ENCODE measurements around the gene IGDCC3.

DNA sequence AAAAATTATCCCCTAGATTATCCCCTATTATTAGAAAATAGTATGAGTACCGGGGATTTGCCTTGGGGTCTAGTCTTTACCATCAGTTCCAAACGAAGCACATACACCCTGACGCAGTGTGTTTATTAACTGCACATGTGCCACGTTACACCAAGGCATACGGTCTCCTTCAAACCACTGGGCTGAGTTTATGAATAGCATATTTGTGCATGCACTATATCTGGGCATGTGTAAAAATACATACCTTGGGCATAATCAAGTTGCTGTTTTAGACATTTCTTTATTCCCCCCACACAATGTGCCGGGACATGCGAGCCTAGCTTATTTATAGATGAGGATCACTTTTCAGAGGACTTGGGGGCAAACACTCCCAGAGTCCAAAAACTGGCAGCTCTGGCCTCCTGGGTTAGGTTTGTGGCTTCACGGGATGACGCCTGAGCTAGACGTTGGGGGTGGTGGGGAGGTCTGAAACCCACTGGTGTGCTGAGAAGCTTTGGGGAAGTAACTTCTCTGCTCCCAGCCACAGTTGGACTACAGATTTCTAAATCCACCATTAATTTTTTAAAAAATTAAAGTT is 28.7 kb upstream of the IGDCC3 start:
- TF ChIP-seq, protein P1, sequence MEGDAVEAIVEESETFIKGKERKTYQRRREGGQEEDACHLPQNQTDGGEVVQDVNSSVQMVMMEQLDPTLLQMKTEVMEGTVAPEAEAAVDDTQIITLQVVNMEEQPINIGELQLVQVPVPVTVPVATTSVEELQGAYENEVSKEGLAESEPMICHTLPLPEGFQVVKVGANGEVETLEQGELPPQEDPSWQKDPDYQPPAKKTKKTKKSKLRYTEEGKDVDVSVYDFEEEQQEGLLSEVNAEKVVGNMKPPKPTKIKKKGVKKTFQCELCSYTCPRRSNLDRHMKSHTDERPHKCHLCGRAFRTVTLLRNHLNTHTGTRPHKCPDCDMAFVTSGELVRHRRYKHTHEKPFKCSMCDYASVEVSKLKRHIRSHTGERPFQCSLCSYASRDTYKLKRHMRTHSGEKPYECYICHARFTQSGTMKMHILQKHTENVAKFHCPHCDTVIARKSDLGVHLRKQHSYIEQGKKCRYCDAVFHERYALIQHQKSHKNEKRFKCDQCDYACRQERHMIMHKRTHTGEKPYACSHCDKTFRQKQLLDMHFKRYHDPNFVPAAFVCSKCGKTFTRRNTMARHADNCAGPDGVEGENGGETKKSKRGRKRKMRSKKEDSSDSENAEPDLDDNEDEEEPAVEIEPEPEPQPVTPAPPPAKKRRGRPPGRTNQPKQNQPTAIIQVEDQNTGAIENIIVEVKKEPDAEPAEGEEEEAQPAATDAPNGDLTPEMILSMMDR (IDR thresholded peaks at IDR 0.05), result no peak
- no peak for TF ChIP-seq EZH2 (IDR thresholded peaks at IDR 0.05; ENCODE audit: borderline replicate concordance, insufficient read depth, low read depth, low read length, poor library complexity, severe bottlenecking)
